K562 (cell line): Measurements from ENCODE around the gene SLC36A1. TPM values are rescaled to one million over a fixed set of nuclear protein-coding genes. Genes with fewer than 3 reads are reported as not detected.

Experiments
- ATAC-seq: fragments of 200-7000 bp; cut with Tn5 transposase; 3 replicates; pipeline ENCODE4 v1.9.1; 2020; ENCODE audit warnings: moderate library complexity
- BruUV-seq: library from RNA; stranded (reverse); fragments of 400-500 nt; replicated peaks from 2 replicates; lab custom pipeline; 2021; lab: Mats Ljungman, UMichigan
- CTCF ChIA-PET: fragments of 300-600 bp; formaldehyde crosslinking; extraction: SDS; loops from one replicate; lab custom pipeline; 2021; ENCODE audit warnings: low intra/inter-chr PET ratio; lab: Yijun Ruan, JAX
- POLR2A ChIA-PET: fragments of 300-600, 350-650 bp; sonication (Branson Sonifier 250); formaldehyde crosslinking; extraction: SDS; loops from one replicate; lab custom pipeline; 2021; ENCODE audit warnings: antibody characterized with exemption, inconsistent platforms; lab: Yijun Ruan, JAX
- DNase-seq, 4 experiments: peaks; one replicate each; pipeline versions ENCODE4 v3.0.0 to v3.0.0-alpha.2; 2011 to 2018; ENCODE audit warnings: low spot score in 3 of 4, mixed read lengths in 3 of 4; ENCODE audit errors: extremely low read depth in 1 of 4
- FAIRE-seq: peaks from 2 replicates; lab custom pipeline; 2011; peaks lifted over from hg19 to GRCh38; lab: Jason Lieb, UNC
- H2AFZ ChIP-seq: 2 replicates; pipeline ENCODE4 v1.6.0; 2011; ENCODE audit warnings: low read depth, low read length, control low read depth, inconsistent platforms
- H3K27ac ChIP-seq: fragments of 200-600 bp; 3 replicates; pipeline ENCODE4 v1.8.0; 2011; ENCODE audit warnings: low read depth, mild to moderate bottlenecking, control low read depth, inconsistent platforms, low read length, moderate library complexity, mixed read lengths; ENCODE audit errors: extremely low read depth
- H3K27me3 ChIP-seq, 2 experiments: fragments of 300-600 bp in 1 of 2; 2 replicates in 1 of 2; 3 replicates in 1 of 2; pipeline versions ENCODE4 v1.6.0 to v1.8.0; 2011; ENCODE audit warnings: inconsistent platforms in 2 of 2, low read length in 2 of 2, mild to moderate bottlenecking in 1 of 2, mixed read lengths in 1 of 2, moderate library complexity in 1 of 2; ENCODE audit not compliant: control insufficient read depth in 2 of 2, insufficient read depth in 2 of 2
- H3K36me3 ChIP-seq: fragments of 300-600 bp; 3 replicates; pipeline ENCODE4 v1.8.0; 2011; ENCODE audit warnings: mild to moderate bottlenecking, low read length, inconsistent platforms; ENCODE audit not compliant: control insufficient read depth, insufficient read depth
- H3K4me1 ChIP-seq, 2 experiments: fragments of 200-600 bp in 1 of 2; replicated peaks in 1 of 2; 2 replicates in 1 of 2; 3 replicates in 1 of 2; pipeline versions ENCODE4 v1.5.1 to v1.8.0; 2011; ENCODE audit warnings: inconsistent platforms in 2 of 2, low read length in 2 of 2, mild to moderate bottlenecking in 1 of 2, mixed read lengths in 1 of 2, moderate library complexity in 1 of 2; ENCODE audit not compliant: control insufficient read depth in 2 of 2, insufficient read depth in 2 of 2
- H3K4me2 ChIP-seq: 2 replicates; pipeline ENCODE4 v1.6.1; 2011; ENCODE audit warnings: low read length, control low read depth, inconsistent platforms, mixed read lengths; ENCODE audit not compliant: insufficient read depth
- H3K4me3 ChIP-seq: fragments of 200-600 bp; sonication (generic), shearing (Covaris generic); 2 replicates; pipeline ENCODE4 v1.5.1; 2016; ENCODE audit warnings: control low read depth, inconsistent platforms
- H3K79me2 ChIP-seq: fragments of 200-600 bp; 3 replicates; pipeline ENCODE4 v1.8.0; 2011; ENCODE audit warnings: low read length, inconsistent platforms; ENCODE audit not compliant: control insufficient read depth, insufficient read depth
- H3K9ac ChIP-seq, 2 experiments: 2 replicates each; pipeline versions ENCODE4 v1.6.0 to v1.6.1; 2011; ENCODE audit warnings: low read depth in 2 of 2, low read length in 2 of 2, control low read depth in 1 of 2, inconsistent platforms in 1 of 2, mild to moderate bottlenecking in 1 of 2, mixed read lengths in 1 of 2; ENCODE audit not compliant: insufficient read depth in 1 of 2
- H3K9me1 ChIP-seq: one replicate; pipeline ENCODE4 v1.6.0; 2011; ENCODE audit warnings: inconsistent platforms, mild to moderate bottlenecking, low read length, moderate library complexity; ENCODE audit not compliant: control insufficient read depth, insufficient read depth
- H3K9me3 ChIP-seq: replicated peaks from 2 replicates; pipeline ENCODE4 v1.5.1; 2011; ENCODE audit warnings: low read depth, low read length, inconsistent platforms; ENCODE audit not compliant: control insufficient read depth, insufficient read depth
- H4K20me1 ChIP-seq: replicated peaks from 2 replicates; pipeline ENCODE4 v1.6.1; 2011; ENCODE audit warnings: low read length, inconsistent platforms, mixed read lengths; ENCODE audit not compliant: control insufficient read depth, insufficient read depth
- ZEB2 ChIP-seq: fragments of 450-650 bp; IDR thresholded peaks from 2 replicates; pipeline ENCODE4 v1.6.1; 2016
- WGBS: fragments of 100-300 bp; shearing (Covaris generic); methylation state at CpG from one replicate; pipeline ENCODE4 v1.1.6; 2016; ENCODE audit warnings: low coverage, mixed read lengths; ENCODE audit not compliant: insufficient coverage; ENCODE audit errors: missing lambda C conversion rate; 5-methylcytosine and 5-hydroxymethylcytosine counted together
- in situ Hi-C: fragments of 300-500 bp; cut with MboI; formaldehyde crosslinking; loops from 4 replicates; pipeline ENCODE4 v1.15.0; 2018; ENCODE audit warnings: inconsistent platforms, mixed read lengths
- intact Hi-C: fragments of 100-400 bp; cut with micrococcal nuclease; formaldehyde crosslinking; loops from 2 replicates; pipeline ENCODE4 v1.14.2; 2022
- polyA plus RNA-seq, 8 experiments: library from polyadenylated mRNA; depleted of rRNA in 4 of 8; stranded (reverse) in 5 of 8; unstranded in 3 of 8; fragments of >200 nt; fragmentation: Nextera tagmentation in 2 of 8; fragmentation: Illumina TruSeq in 1 of 8; extraction: Ambion mirVana in 2 of 8; extraction: Trizol in 1 of 8; gene quantifications; 2 replicates each; pipeline versions ENCODE4 v1.2.1 to v1.2.3, GENCODE V29; 2011 to 2014; ENCODE audit warnings: inconsistent platforms in 1 of 8, missing spikeins in 1 of 8
- total RNA-seq, 7 experiments: library from RNA; depleted of rRNA in 6 of 7; stranded (reverse); fragments of >200 nt in 6 of 7; fragmentation: Illumina TruSeq in 2 of 7; extraction: Trizol in 2 of 7; gene quantifications; 2 replicates each; pipeline versions ENCODE4 v1.2.1 to v1.2.3, GENCODE V29; 2011 to 2021; ENCODE audit warnings: low replicate concordance in 1 of 7
- TF ChIP-seq, protein P1 (sequence below), 2 experiments: fragments of 450-650 bp; IDR thresholded peaks; 2 replicates each; pipeline ENCODE4 v1.6.1; 2016; ENCODE audit warnings: mild to moderate bottlenecking in 2 of 2, borderline replicate concordance in 1 of 2, low read depth in 1 of 2, moderate library complexity in 1 of 2

SLC36A1 gene
- total and polyA plus RNA-seq, 9 of the 15 experiments (the other 6 are each of a cell fraction or from before 2014, with no cell fraction given): 1.6 to 8.4 (median 4.6) TPM

DNA sequence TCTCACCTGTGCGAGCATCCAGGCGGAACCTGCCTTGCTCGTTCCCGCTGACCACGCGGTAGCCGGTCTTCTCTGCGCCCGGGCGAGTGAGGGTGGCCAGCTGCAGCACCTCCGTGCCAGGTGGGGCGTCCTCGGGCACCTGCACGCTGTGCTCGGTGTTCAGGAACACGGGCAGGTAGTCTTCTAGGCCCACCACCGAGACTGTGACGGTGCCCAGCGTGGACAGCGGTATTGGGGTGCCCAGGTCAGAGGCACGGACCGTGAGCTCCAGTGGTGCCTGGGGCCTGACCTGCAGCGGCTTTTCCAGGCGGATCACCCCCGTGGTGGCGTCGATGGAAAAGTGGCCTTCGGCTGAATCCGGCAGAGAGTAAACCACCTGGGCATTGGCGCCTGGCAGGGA lies 84.2 kb downstream of the SLC36A1 start:
- no peaks in the 10 kb centered on the region for H3K36me3 ChIP-seq
- 2% methylated on average over 29 of the region's 30 CpGs for WGBS
- no peaks in the 10 kb centered on the region for H3K9me3 ChIP-seq
- in situ Hi-C loops: no loop called here
- no peak for TF ChIP-seq ZEB2
- TF ChIP-seq, protein P1, sequence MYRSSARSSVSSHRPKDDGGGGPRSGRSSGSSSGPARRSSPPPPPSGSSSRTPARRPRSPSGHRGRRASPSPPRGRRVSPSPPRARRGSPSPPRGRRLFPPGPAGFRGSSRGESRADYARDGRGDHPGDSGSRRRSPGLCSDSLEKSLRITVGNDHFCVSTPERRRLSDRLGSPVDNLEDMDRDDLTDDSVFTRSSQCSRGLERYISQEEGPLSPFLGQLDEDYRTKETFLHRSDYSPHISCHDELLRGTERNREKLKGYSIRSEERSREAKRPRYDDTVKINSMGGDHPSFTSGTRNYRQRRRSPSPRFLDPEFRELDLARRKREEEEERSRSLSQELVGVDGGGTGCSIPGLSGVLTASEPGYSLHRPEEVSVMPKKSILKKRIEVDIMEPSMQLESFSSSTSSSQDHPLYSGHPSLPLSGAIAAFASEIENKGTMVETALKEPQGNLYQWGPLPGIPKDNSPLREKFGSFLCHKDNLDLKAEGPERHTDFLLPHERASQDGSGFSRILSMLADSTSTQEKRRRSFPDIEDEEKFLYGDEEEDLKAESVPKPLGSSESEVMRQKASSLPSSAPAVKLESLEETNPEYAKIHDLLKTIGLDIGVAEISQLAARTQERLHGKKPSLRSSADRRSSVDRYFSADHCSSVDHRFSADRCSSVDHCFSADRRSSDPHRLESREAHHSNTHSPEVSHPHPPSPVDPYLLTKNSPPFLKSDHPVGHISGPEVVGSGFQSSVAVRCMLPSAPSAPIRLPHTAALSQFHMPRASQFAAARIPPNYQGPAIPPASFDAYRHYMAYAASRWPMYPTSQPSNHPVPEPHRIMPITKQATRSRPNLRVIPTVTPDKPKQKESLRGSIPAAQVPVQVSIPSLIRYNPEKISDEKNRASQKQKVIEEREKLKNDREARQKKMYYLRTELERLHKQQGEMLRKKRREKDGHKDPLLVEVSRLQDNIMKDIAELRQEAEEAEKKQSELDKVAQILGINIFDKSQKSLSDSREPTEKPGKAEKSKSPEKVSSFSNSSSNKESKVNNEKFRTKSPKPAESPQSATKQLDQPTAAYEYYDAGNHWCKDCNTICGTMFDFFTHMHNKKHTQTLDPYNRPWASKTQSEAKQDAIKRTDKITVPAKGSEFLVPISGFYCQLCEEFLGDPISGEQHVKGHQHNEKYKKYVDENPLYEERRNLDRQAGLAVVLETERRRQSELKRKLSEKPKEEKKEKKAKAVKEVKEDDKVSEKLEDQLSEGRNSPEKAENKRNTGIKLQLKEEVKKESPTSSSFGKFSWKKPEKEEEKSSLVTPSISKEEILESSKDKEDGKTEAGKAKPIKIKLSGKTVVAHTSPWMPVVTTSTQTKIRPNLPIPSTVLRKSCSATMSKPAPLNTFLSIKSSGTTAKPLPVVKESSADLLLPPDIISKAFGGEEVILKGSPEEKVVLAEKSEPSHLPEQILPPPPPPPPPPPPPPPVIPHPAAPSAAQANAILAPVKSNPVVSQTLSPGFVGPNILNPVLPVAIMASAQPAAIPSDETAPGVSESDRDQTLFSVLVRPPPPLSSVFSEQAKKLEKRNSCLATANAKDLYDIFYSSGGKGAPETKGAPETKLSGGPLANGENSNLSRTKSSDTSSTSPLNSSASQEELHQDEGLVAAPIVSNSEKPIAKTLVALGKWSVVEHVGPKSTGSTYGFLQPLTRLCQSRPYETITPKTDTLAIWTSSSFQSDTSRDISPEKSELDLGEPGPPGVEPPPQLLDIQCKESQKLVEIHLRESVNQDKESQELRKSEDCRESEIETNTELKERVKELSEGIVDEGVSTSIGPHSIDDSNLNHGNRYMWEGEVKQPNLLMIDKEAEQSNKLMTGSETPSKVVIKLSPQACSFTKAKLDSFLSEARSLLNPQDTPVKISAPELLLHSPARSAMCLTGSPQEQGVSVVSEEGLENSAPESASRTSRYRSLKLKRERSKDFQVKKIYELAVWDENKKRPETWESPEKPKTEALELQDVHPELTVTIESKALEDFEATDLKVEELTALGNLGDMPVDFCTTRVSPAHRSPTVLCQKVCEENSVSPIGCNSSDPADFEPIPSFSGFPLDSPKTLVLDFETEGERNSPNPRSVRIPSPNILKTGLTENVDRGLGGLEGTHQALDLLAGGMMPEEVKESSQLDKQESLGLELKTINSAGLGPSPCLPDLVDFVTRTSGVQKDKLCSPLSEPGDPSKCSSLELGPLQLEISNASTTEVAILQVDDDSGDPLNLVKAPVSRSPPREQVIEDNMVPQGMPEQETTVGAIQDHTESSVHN (IDR thresholded peaks at IDR 0.05; ENCODE audit: borderline replicate concordance in 1 of 2, low read depth in 1 of 2): no peak
- DNase-seq: no peak
- H3K4me3 ChIP-seq: no peak overlapping the region
- no peaks in the 10 kb centered on the region for H3K79me2 ChIP-seq
- CTCF ChIA-PET: no interaction called here
- no peaks in the 10 kb centered on the region; the same call in 1 of the 2 replicates for H4K20me1 ChIP-seq
- no peak for FAIRE-seq
- no peak overlapping the region for H3K27ac ChIP-seq
- H3K9ac ChIP-seq: no peak overlapping the region
- no peaks in the 10 kb centered on the region for H3K9me1 ChIP-seq
- no peaks in the 10 kb centered on the region; a peak in 1 of 5 replicates for H3K4me1 ChIP-seq
- H3K27me3 ChIP-seq: peaks cover 8 to 21% of the 10 kb centered on the region in 2 experiments; a peak in 3 of 5 replicates
- no peak for ATAC-seq
- intact Hi-C loops: no loop called here
- H2AFZ ChIP-seq: no peak overlapping the region
- BruUV-seq: no TSS peak
- POLR2A ChIA-PET: interaction anchor here (0.7 kb wide), 1 partner anchor 216 kb away, joined by 3 read pairs; no protein-coding TSS in a partner anchor
- H3K4me2 ChIP-seq: no peak overlapping the region
